Ishikawa (cell line): ENCODE measurements around the gene PEAK1.

Experiments
- CREB1 ChIP-seq: IDR thresholded peaks from 2 replicates; pipeline ENCODE4 v1.6.1; 2012; ENCODE audit warnings: low read depth
- EGR1 ChIP-seq: IDR thresholded peaks from 2 replicates; pipeline ENCODE4 v1.6.1; 2012
- EP300 ChIP-seq: IDR thresholded peaks from 2 replicates; pipeline ENCODE4 v1.6.1; 2012; ENCODE audit warnings: borderline replicate concordance
- TAF1 ChIP-seq: IDR thresholded peaks from 2 replicates; pipeline ENCODE4 v1.6.1; 2012; ENCODE audit warnings: low read depth, mild to moderate bottlenecking
- TEAD4 ChIP-seq: IDR thresholded peaks from 2 replicates; pipeline ENCODE4 v1.6.1; 2012
- TF ChIP-seq, protein P1 (sequence below): IDR thresholded peaks from 2 replicates; pipeline ENCODE4 v1.6.1; 2012
- TF ChIP-seq, protein P2 (sequence below): IDR thresholded peaks from 2 replicates; pipeline ENCODE4 v1.6.1; 2012
- TF ChIP-seq, protein P3 (sequence below): IDR thresholded peaks from 2 replicates; pipeline ENCODE4 v1.6.1; 2012; ENCODE audit warnings: low read depth, mild to moderate bottlenecking

DNA sequence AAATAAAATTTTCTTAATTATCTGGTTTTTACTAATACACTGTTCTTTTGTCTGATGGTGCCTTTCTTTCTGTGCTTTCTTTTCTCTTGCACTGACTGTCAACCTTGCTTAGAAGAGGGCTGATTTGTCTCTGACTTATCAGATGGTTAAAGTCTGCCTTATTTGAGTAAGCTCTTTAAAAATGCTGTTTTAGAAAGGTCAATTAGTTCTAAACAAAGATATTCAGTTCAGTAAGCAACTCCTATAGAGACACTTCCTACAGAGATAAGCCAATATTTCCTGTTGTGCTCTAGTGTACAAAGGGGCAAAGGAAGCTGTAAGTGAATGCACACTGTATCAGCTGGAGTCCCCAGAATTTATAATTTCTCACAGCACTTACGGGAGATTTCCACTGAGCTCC is 195.6 kb downstream of the PEAK1 start:
- TF ChIP-seq, protein P1, sequence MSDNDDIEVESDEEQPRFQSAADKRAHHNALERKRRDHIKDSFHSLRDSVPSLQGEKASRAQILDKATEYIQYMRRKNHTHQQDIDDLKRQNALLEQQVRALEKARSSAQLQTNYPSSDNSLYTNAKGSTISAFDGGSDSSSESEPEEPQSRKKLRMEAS = no peak
- TF ChIP-seq, protein P2, sequence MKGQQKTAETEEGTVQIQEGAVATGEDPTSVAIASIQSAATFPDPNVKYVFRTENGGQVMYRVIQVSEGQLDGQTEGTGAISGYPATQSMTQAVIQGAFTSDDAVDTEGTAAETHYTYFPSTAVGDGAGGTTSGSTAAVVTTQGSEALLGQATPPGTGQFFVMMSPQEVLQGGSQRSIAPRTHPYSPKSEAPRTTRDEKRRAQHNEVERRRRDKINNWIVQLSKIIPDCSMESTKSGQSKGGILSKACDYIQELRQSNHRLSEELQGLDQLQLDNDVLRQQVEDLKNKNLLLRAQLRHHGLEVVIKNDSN = no peak
- no peak for TF ChIP-seq EP300
- TF ChIP-seq CREB1 = no peak
- TF ChIP-seq TEAD4 = no peak
- TF ChIP-seq EGR1 = no peak
- TF ChIP-seq TAF1 = no peak
- TF ChIP-seq, protein P3, sequence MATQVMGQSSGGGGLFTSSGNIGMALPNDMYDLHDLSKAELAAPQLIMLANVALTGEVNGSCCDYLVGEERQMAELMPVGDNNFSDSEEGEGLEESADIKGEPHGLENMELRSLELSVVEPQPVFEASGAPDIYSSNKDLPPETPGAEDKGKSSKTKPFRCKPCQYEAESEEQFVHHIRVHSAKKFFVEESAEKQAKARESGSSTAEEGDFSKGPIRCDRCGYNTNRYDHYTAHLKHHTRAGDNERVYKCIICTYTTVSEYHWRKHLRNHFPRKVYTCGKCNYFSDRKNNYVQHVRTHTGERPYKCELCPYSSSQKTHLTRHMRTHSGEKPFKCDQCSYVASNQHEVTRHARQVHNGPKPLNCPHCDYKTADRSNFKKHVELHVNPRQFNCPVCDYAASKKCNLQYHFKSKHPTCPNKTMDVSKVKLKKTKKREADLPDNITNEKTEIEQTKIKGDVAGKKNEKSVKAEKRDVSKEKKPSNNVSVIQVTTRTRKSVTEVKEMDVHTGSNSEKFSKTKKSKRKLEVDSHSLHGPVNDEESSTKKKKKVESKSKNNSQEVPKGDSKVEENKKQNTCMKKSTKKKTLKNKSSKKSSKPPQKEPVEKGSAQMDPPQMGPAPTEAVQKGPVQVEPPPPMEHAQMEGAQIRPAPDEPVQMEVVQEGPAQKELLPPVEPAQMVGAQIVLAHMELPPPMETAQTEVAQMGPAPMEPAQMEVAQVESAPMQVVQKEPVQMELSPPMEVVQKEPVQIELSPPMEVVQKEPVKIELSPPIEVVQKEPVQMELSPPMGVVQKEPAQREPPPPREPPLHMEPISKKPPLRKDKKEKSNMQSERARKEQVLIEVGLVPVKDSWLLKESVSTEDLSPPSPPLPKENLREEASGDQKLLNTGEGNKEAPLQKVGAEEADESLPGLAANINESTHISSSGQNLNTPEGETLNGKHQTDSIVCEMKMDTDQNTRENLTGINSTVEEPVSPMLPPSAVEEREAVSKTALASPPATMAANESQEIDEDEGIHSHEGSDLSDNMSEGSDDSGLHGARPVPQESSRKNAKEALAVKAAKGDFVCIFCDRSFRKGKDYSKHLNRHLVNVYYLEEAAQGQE = no peak
